ENCODE data around the gene NT5M.

DNA sequence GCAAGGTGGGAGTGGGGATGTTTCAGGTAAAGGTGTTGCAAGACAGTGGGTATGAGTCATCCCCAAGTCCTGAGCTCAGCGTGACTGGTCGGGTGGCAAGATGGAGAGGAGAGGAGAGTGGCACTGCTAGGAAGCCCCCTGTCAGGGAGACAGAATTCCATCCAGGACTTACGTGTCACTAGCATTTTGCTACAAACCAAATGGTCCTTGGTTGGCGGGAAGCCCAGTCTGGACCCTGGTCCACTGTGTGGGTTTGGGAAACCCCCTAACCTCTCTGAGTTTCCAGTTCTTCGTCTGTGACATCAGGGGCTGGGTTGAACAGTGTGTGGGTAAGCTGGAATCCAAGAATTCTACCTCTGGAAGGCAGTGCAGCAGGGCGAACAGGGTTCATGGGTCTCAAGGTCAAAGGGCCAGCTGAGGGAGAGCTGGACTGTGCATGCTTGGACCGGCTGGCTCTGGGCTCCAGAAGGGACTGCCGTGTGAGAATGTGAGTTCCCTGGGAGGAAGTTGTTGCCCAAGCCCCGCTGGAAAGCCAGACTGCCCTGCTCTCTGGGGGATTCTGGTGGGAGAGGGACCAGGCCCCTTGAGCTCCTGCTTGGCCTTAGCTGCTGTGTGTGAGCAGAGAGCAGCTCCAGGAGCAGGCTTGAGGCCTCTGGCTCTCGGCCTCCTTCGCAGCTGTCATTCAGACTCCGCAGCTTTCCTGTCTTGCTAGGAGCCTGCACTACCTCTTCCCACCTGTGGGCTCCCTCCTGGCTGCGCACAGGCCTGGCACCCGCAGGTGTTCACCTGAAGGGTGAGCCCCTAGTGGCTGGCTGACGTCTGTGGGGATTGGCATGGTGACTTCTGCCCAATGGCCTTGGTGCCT is 84.6 kb downstream of the NT5M start:
- TF ChIP-seq, protein P1, sequence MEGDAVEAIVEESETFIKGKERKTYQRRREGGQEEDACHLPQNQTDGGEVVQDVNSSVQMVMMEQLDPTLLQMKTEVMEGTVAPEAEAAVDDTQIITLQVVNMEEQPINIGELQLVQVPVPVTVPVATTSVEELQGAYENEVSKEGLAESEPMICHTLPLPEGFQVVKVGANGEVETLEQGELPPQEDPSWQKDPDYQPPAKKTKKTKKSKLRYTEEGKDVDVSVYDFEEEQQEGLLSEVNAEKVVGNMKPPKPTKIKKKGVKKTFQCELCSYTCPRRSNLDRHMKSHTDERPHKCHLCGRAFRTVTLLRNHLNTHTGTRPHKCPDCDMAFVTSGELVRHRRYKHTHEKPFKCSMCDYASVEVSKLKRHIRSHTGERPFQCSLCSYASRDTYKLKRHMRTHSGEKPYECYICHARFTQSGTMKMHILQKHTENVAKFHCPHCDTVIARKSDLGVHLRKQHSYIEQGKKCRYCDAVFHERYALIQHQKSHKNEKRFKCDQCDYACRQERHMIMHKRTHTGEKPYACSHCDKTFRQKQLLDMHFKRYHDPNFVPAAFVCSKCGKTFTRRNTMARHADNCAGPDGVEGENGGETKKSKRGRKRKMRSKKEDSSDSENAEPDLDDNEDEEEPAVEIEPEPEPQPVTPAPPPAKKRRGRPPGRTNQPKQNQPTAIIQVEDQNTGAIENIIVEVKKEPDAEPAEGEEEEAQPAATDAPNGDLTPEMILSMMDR (conservative IDR thresholded peaks at IDR 0.05; ENCODE audit: low read depth, low read length): peak; percentile 83
- TF ChIP-seq EZH2 (IDR thresholded peaks at IDR 0.05; ENCODE audit: low read length, unreplicated experiment): no peak
- no peak for TF ChIP-seq EZH2phosphoT487 (IDR thresholded peaks at IDR 0.05; ENCODE audit: borderline replicate concordance, low read length)
